ENCODE data around the gene CATSPERZ. TPM values are rescaled to one million over a fixed set of nuclear protein-coding genes. Genes with fewer than 3 reads are reported as not detected.

CATSPERZ gene
- total RNA-seq, 2 donors from 2014 or later = not detected

GRCh38 chr11:64294774-64295173, 5.4 kb upstream of the CATSPERZ start:
- WGBS, 2 experiments (ENCODE audit: insufficient coverage in 1 of 2, insufficient read length in 1 of 2) = 57 to 66% methylated on average over 1 to 3 of the region's 3 CpGs
- peaks cover 100% of the 10 kb centered on the region for H3K27me3 ChIP-seq (ENCODE audit: control insufficient read depth, insufficient read depth, low read length, poor library complexity, severe bottlenecking)
- H3K36me3 ChIP-seq (ENCODE audit: control insufficient read depth, insufficient read depth, low read length) = no peaks in the 10 kb centered on the region
- no peak overlapping the region for H3K4me3 ChIP-seq (ENCODE audit: low read length)
- no peak for DNase-seq
- H3K27me3 Mint-ChIP-seq (ENCODE audit: insufficient read depth) = peaks cover 92% of the 10 kb centered on the region
- H3K27ac ChIP-seq (ENCODE audit: low read depth, low read length) = no peak overlapping the region
- H3K4me3 Mint-ChIP-seq = no peak overlapping the region
- no peak overlapping the region for H3K9ac ChIP-seq (ENCODE audit: extremely low read depth, low read length, poor library complexity, severe bottlenecking)
- H3K4me1 ChIP-seq (ENCODE audit: control insufficient read depth, insufficient read depth, low read length) = no peaks in the 10 kb centered on the region
- H3K27ac Mint-ChIP-seq = no peak overlapping the region
- peaks cover 3% of the 10 kb centered on the region for H3K4me1 Mint-ChIP-seq
- TF ChIP-seq, protein P1, sequence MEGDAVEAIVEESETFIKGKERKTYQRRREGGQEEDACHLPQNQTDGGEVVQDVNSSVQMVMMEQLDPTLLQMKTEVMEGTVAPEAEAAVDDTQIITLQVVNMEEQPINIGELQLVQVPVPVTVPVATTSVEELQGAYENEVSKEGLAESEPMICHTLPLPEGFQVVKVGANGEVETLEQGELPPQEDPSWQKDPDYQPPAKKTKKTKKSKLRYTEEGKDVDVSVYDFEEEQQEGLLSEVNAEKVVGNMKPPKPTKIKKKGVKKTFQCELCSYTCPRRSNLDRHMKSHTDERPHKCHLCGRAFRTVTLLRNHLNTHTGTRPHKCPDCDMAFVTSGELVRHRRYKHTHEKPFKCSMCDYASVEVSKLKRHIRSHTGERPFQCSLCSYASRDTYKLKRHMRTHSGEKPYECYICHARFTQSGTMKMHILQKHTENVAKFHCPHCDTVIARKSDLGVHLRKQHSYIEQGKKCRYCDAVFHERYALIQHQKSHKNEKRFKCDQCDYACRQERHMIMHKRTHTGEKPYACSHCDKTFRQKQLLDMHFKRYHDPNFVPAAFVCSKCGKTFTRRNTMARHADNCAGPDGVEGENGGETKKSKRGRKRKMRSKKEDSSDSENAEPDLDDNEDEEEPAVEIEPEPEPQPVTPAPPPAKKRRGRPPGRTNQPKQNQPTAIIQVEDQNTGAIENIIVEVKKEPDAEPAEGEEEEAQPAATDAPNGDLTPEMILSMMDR (conservative IDR thresholded peaks at IDR 0.05) = no peak
- no peaks in the 10 kb centered on the region for H3K9me3 Mint-ChIP-seq
- H3K9me3 ChIP-seq (ENCODE audit: control insufficient read depth, low read length) = no peaks in the 10 kb centered on the region
- no peaks in the 10 kb centered on the region for H3K36me3 Mint-ChIP-seq (ENCODE audit: low read depth)

DNA sequence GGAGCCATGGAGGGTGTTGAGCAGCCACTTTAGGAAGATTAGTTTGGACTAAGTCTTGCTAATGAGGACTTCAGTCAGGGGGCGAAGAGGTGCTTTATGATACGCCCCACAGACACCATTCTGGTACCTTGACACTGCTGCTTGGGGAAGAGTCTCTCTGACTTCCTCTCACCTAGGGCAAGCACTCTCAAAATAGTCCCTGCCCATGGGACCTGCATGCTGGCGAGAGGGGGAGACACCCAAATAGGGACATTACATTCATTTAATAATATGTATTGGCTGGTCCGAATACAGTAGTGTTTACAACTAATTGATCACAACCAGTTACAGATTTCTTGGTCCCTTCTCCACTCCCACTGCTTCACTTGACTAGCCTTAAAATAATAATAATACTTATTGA, 4.4 kb upstream of the CATSPERZ start:
- H3K9me3 Mint-ChIP-seq = no peaks in the 10 kb centered on the region
- H3K4me1 ChIP-seq (ENCODE audit: control insufficient read depth, insufficient read depth, low read length) = no peaks in the 10 kb centered on the region
- H3K36me3 ChIP-seq (ENCODE audit: control insufficient read depth, insufficient read depth, low read length) = no peaks in the 10 kb centered on the region
- 90% methylated on average over 2 of the region's 4 CpGs; no CpG with 5 or more reads in 1 of the 2 experiments for WGBS, 2 experiments (ENCODE audit: insufficient coverage in 1 of 2, insufficient read length in 1 of 2)
- no peak for DNase-seq
- TF ChIP-seq, protein P1 (conservative IDR thresholded peaks at IDR 0.05) = no peak
- H3K36me3 Mint-ChIP-seq (ENCODE audit: low read depth) = no peaks in the 10 kb centered on the region
- no peak overlapping the region for H3K9ac ChIP-seq (ENCODE audit: extremely low read depth, low read length, poor library complexity, severe bottlenecking)
- H3K4me3 ChIP-seq (ENCODE audit: low read length) = no peak overlapping the region
- H3K27me3 ChIP-seq (ENCODE audit: control insufficient read depth, insufficient read depth, low read length, poor library complexity, severe bottlenecking) = peaks cover 100% of the 10 kb centered on the region
- peaks cover 2% of the 10 kb centered on the region for H3K4me1 Mint-ChIP-seq
- H3K9me3 ChIP-seq (ENCODE audit: control insufficient read depth, low read length) = no peaks in the 10 kb centered on the region
- no peak overlapping the region for H3K27ac ChIP-seq (ENCODE audit: low read depth, low read length)
- H3K27me3 Mint-ChIP-seq (ENCODE audit: insufficient read depth) = peaks cover 92% of the 10 kb centered on the region
- no peak overlapping the region for H3K27ac Mint-ChIP-seq
- no peak overlapping the region for H3K4me3 Mint-ChIP-seq

DNA sequence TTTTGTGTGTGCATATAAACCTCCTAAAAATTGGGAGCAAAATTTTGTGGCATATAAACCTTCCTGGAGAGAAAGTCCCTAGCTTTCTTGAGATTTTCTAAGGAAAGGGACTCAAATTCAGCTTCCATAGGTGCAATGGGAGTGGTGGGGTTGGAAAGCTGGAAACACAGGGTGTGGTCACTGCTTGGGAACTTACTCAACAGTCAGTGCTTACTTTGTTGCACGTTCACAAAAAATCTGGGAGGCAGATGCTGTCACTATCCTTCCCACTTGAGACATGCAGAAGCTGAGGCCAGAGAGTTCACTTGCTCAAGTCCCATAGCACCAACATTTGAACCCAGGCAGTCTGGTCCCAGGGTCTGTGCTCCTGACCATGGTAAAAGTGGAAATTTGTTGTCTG, 3.9 kb upstream of the CATSPERZ start:
- Histone ChIP-seq H3K4me3 (ENCODE audit: low read length) (no peak overlapping the region), H3K27ac (ENCODE audit: low read depth, low read length) (no peak overlapping the region), H3K36me3 (ENCODE audit: control insufficient read depth, insufficient read depth, low read length) (no peaks in the 10 kb centered on the region), H3K9ac (ENCODE audit: extremely low read depth, low read length, poor library complexity, severe bottlenecking) (no peak overlapping the region), H3K4me1 (ENCODE audit: control insufficient read depth, insufficient read depth, low read length) (no peaks in the 10 kb centered on the region), H3K9me3 (ENCODE audit: control insufficient read depth, low read length) (no peaks in the 10 kb centered on the region), H3K27me3 (ENCODE audit: control insufficient read depth, insufficient read depth, low read length, poor library complexity, severe bottlenecking) (peaks cover 100% of the 10 kb centered on the region)
- WGBS, 2 experiments (ENCODE audit: insufficient coverage in 1 of 2, insufficient read length in 1 of 2) = 50 to 67% methylated on average over 1 of the region's 1 CpG
- Mint-ChIP-seq H3K36me3 (ENCODE audit: low read depth) (no peaks in the 10 kb centered on the region), H3K9me3 (no peaks in the 10 kb centered on the region), H3K4me1 (no peaks in the 10 kb centered on the region), H3K27me3 (ENCODE audit: insufficient read depth) (peaks cover 92% of the 10 kb centered on the region), H3K4me3 (no peak overlapping the region), H3K27ac (no peak overlapping the region)
- TF ChIP-seq, protein P1 (conservative IDR thresholded peaks at IDR 0.05) = no peak
- no peak for DNase-seq

All from endodermal cell (in vitro differentiated cells).